GM23248 (cell line): ENCODE data around the gene LRFN4. TPM values are rescaled to one million over a fixed set of nuclear protein-coding genes. Genes with fewer than 3 reads are reported as not detected.

Experiments
- DNase-seq: peaks from one replicate; pipeline ENCODE4 v3.0.0-alpha.2; 2015
- H2AFZ ChIP-seq: fragments of 200-600 bp; sonication (generic); 2 replicates; pipeline ENCODE4 v1.6.1; 2016; ENCODE audit warnings: antibody characterized with exemption
- H3F3A ChIP-seq: fragments of 200-600 bp; sonication (generic); 2 replicates; pipeline ENCODE4 v1.6.1; 2016; ENCODE audit warnings: mild to moderate bottlenecking, antibody characterized with exemption, mixed run types; ENCODE audit not compliant: insufficient read depth
- H3K27ac ChIP-seq: fragments of 200-600 bp; sonication (generic); 2 replicates; pipeline ENCODE4 v1.5.1; 2016; ENCODE audit warnings: mild to moderate bottlenecking
- H3K27me3 ChIP-seq: fragments of 200-600 bp; sonication (generic); replicated peaks from 2 replicates; pipeline ENCODE4 v1.6.1; 2016; ENCODE audit warnings: mild to moderate bottlenecking; ENCODE audit not compliant: insufficient read depth
- H3K36me3 ChIP-seq: fragments of 200-600 bp; sonication (generic); 2 replicates; pipeline ENCODE4 v1.6.1; 2016; ENCODE audit warnings: low read depth, mild to moderate bottlenecking
- H3K4me1 ChIP-seq: fragments of 200-600 bp; sonication (generic); 2 replicates; pipeline ENCODE4 v1.6.1; 2016; ENCODE audit warnings: mild to moderate bottlenecking; ENCODE audit not compliant: insufficient read depth
- H3K4me2 ChIP-seq: fragments of 200-600 bp; sonication (generic); one replicate; pipeline ENCODE4 v1.6.1; 2016; ENCODE audit warnings: mild to moderate bottlenecking; ENCODE audit not compliant: unreplicated experiment
- H3K4me3 ChIP-seq: fragments of 200-600 bp; sonication (generic); 2 replicates; pipeline ENCODE4 v1.5.1; 2016; ENCODE audit warnings: mild to moderate bottlenecking
- H3K79me2 ChIP-seq: fragments of 200-600 bp; sonication (generic); 2 replicates; pipeline ENCODE4 v1.6.1; 2016; ENCODE audit warnings: mild to moderate bottlenecking; ENCODE audit not compliant: insufficient read depth
- H3K9ac ChIP-seq: fragments of 200-600 bp; sonication (generic); 2 replicates; pipeline ENCODE4 v1.6.1; 2016; ENCODE audit warnings: mild to moderate bottlenecking
- H3K9me2 ChIP-seq: fragments of 200-600 bp; sonication (generic); 2 replicates; pipeline ENCODE4 v1.6.1; 2016; ENCODE audit warnings: mixed run types, mild to moderate bottlenecking, moderate library complexity; ENCODE audit not compliant: insufficient read depth
- H3K9me3 ChIP-seq: fragments of 200-600 bp; sonication (generic); one replicate; pipeline ENCODE4 v1.6.1; 2017; ENCODE audit warnings: low read depth
- H4K20me1 ChIP-seq: fragments of 200-600 bp; sonication (generic); 2 replicates; pipeline ENCODE4 v1.6.0; 2016; ENCODE audit not compliant: insufficient read depth
- EZH2 ChIP-seq: fragments of 200-600 bp; sonication (generic); IDR thresholded peaks from 2 replicates; pipeline ENCODE4 v1.6.1; 2018; ENCODE audit warnings: antibody characterized with exemption, mild to moderate bottlenecking; ENCODE audit not compliant: insufficient read depth, poor library complexity, severe bottlenecking
- EZH2phosphoT487 ChIP-seq: fragments of 200-600 bp; sonication (generic); IDR thresholded peaks from 2 replicates; pipeline ENCODE4 v1.6.1; 2018; ENCODE audit warnings: antibody characterized with exemption, moderate library complexity, mild to moderate bottlenecking, low read depth; ENCODE audit not compliant: insufficient read depth
- WGBS, 2 experiments: methylation state at CpG; one replicate each; pipeline ENCODE4 v1.1.6; 2015 to 2017; ENCODE audit warnings: low lambda C conversion rate in 2 of 2, low coverage in 1 of 2; ENCODE audit errors: missing lambda C conversion rate in 2 of 2; 5-methylcytosine and 5-hydroxymethylcytosine counted together
- in situ Hi-C: fragments of 300-500 bp; cut with MboI; formaldehyde crosslinking; loops from 2 replicates; pipeline ENCODE4 v1.15.0; 2020
- polyA plus RNA-seq: library from polyadenylated mRNA; unstranded; fragments of >200 nt; fragmentation: Nextera tagmentation; extraction: Ambion mirVana; gene quantifications from 2 replicates; pipeline ENCODE4 v1.2.1, GENCODE V29; 2016
- total RNA-seq: library from RNA; depleted of rRNA; stranded (reverse); fragments of >200 nt; shearing (Covaris generic); gene quantifications from 2 replicates; pipeline ENCODE4 v1.2.3, GENCODE V29; 2014

The LRFN4 gene
- total and polyA plus RNA-seq, 2 experiments from 2014 or later: 5.4 to 42.2 TPM

- Histone ChIP-seq H3K9me2 (no peaks in the 10 kb centered on the region), H3K36me3 (no peaks in the 10 kb centered on the region), H3K9me3 (no peaks in the 10 kb centered on the region), H2AFZ (no peak overlapping the region), H3K4me3 (no peak overlapping the region), H3K9ac (no peak overlapping the region), H4K20me1 (no peaks in the 10 kb centered on the region), H3K79me2 (no peaks in the 10 kb centered on the region), H3K27ac (no peak overlapping the region), H3F3A (no peaks in the 10 kb centered on the region), H3K4me1 (no peaks in the 10 kb centered on the region), H3K27me3 (no peaks in the 10 kb centered on the region), H3K4me2 (no peak overlapping the region)
- WGBS, 2 experiments: 82 to 84% methylated on average over 27 of the region's 27 CpGs
- TF ChIP-seq EZH2 (no peak), EZH2phosphoT487 (no peak)
- DNase-seq: no peak
- in situ Hi-C loops: no loop called here
Observed at GRCh38 chr11:66868726-66869566, 12.1 kb downstream of the LRFN4 start.

GRCh38 chr11:66869567-66869870, 12.7 kb downstream of the LRFN4 start:
- in situ Hi-C loops: no loop called here
- Histone ChIP-seq H3K9me3 (no peaks in the 10 kb centered on the region), H4K20me1 (no peaks in the 10 kb centered on the region), H3K36me3 (no peaks in the 10 kb centered on the region), H3K27ac (no peak overlapping the region), H3K9ac (no peak overlapping the region), H3K9me2 (no peaks in the 10 kb centered on the region), H3K27me3 (no peaks in the 10 kb centered on the region), H3F3A (no peaks in the 10 kb centered on the region), H2AFZ (no peak overlapping the region), H3K79me2 (no peaks in the 10 kb centered on the region), H3K4me3 (no peak overlapping the region), H3K4me2 (no peak overlapping the region), H3K4me1 (no peaks in the 10 kb centered on the region)
- 88 to 92% methylated on average over 8 to 9 of the region's 9 CpGs for WGBS, 2 experiments
- no peak for DNase-seq
- TF ChIP-seq EZH2phosphoT487 (no peak), EZH2 (no peak)

- H3K9me3 ChIP-seq: no peaks in the 10 kb centered on the region
- in situ Hi-C loops: no loop called here
- TF ChIP-seq EZH2 (no peak), EZH2phosphoT487 (no peak)
- H3K79me2 ChIP-seq: no peaks in the 10 kb centered on the region
- 95 to 96% methylated on average over 15 of the region's 16 CpGs for WGBS, 2 experiments
- no peaks in the 10 kb centered on the region for H3K36me3 ChIP-seq
- no peak for DNase-seq
- no peak overlapping the region for H2AFZ ChIP-seq
- H3F3A ChIP-seq: no peaks in the 10 kb centered on the region
- H3K4me2 ChIP-seq: no peak overlapping the region
- no peaks in the 10 kb centered on the region for H3K4me1 ChIP-seq
- no peaks in the 10 kb centered on the region for H3K27me3 ChIP-seq
- no peaks in the 10 kb centered on the region for H3K9me2 ChIP-seq
- no peak overlapping the region for H3K9ac ChIP-seq
- H4K20me1 ChIP-seq: no peaks in the 10 kb centered on the region
- H3K4me3 ChIP-seq: no peak overlapping the region
- no peak overlapping the region for H3K27ac ChIP-seq
Observed at GRCh38 chr11:66870131-66870530, 13.3 kb downstream of the LRFN4 start.

GRCh38 chr11:66870616-66871520, 14.0 kb downstream of the LRFN4 start:
- Histone ChIP-seq H3K9me2 (no peaks in the 10 kb centered on the region), H3K27ac (no peak overlapping the region), H3K9ac (no peak overlapping the region), H3K9me3 (no peaks in the 10 kb centered on the region), H4K20me1 (no peaks in the 10 kb centered on the region), H3K27me3 (no peaks in the 10 kb centered on the region), H3K4me1 (no peaks in the 10 kb centered on the region), H3K4me3 (no peak overlapping the region), H2AFZ (no peak overlapping the region), H3K4me2 (no peak overlapping the region), H3F3A (no peaks in the 10 kb centered on the region), H3K36me3 (no peaks in the 10 kb centered on the region), H3K79me2 (no peaks in the 10 kb centered on the region)
- no peak for TF ChIP-seq EZH2phosphoT487
- TF ChIP-seq EZH2: no peak
- DNase-seq: no peak
- in situ Hi-C loops: no loop called here
- 91 to 92% methylated on average over 38 to 39 of the region's 39 CpGs for WGBS, 2 experiments
